ENCODE results near the gene UBASH3A. TPM values are rescaled to one million over a fixed set of nuclear protein-coding genes. Genes with fewer than 3 reads are reported as not detected.

Gene UBASH3A
- total RNA-seq, 2 experiments from 2014 or later = 13.5 to 14.9 TPM

DNA sequence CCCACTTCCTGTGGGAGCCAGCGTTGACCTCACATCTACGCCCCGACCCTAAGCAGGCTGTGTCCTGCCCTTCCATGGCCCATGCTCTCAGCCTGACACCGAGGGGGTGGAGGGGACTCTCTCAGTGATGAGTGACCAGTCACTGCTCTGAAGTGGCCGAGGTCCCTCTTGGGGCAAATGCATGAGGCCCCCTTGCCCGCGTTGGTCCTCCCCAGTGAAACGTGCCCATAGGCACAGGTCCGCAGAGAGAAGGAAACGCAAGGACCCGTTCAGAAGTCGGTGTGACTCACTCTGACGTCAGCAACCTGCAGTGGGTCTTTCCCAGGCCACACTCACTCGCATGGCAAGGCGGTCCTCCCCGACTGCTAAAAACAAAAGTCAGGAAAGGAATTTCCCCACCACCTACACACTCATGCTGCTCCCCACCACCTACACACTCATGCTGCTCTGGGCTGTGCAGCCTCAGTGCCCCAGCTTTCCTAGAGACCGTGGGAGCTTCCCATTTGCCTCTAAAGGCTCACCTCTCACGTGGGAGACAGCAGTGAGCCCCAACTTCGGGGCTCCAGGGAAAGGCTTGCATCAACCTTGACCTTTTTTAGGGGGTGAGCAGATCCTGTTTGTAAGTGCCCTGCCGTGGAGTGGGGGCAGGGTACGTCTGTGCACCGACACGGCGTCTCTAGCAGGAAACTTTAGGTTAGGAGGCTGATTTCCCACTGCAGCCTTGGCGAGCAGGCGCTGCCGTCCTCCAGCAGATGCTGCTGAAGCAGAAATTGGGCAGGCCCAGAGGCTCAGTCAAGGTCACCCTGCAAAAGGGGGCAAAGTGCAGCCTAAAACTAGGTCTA is 11.4 kb downstream of the UBASH3A start:
- DNase-seq = peak; percentile 99
- intact Hi-C loops (cut with micrococcal nuclease) = loop anchor here (1.0 to 5.0 kb wide), 7 partner anchors 8 to 226 kb away; no protein-coding TSS in a partner anchor
- Mint-ChIP-seq H3K4me1 (ENCODE audit: low read depth) (peaks cover 64% of the 10 kb centered on the region), H3K4me3 (peak overlapping the region; percentile 64), H3K27ac (peak overlapping the region; percentile 94), H3K27me3 (ENCODE audit: low read depth) (no peaks in the 10 kb centered on the region), H3K9me3 (peaks cover 3% of the 10 kb centered on the region), H3K36me3 (ENCODE audit: low read depth) (peaks cover 53% of the 10 kb centered on the region)
- CTCF ChIA-PET = interaction anchor here (0.7 to 1.5 kb wide), 3 partner anchors 12 to 33 kb away, joined by 3 to 5 read pairs (median 5); partner anchors contain the start of gene UBASH3A

- Mint-ChIP-seq H3K27ac (peak overlapping the region; percentile 39), H3K27me3 (ENCODE audit: low read depth) (no peaks in the 10 kb centered on the region), H3K4me3 (no peak overlapping the region), H3K4me1 (ENCODE audit: low read depth) (peaks cover 86% of the 10 kb centered on the region), H3K36me3 (ENCODE audit: low read depth) (peaks cover 58% of the 10 kb centered on the region), H3K9me3 (peaks cover 3% of the 10 kb centered on the region)
- CTCF ChIA-PET = interaction anchor here (1.4 kb wide), 1 partner anchor 51 kb away, joined by 3 read pairs; the partner anchor contains the start of gene TFF1
- DNase-seq = peak; percentile 76
- intact Hi-C loops (cut with micrococcal nuclease) = loop anchor here (5.0 kb wide), 2 partner anchors 45 to 110 kb away; no protein-coding TSS in a partner anchor
Observed at GRCh38 chr21:42417533-42417932, 13.8 kb downstream of the UBASH3A start.

GRCh38 chr21:42418886-42419285 is 15.2 kb downstream of the UBASH3A start:
- no peaks in the 10 kb centered on the region for H3K27me3 Mint-ChIP-seq (ENCODE audit: low read depth)
- CTCF ChIA-PET = interaction anchor here (0.8 to 2.1 kb wide), 3 partner anchors 20 to 52 kb away, joined by 3 to 6 read pairs (median 5); partner anchors contain the start of gene TFF1
- no peak overlapping the region for H3K27ac Mint-ChIP-seq
- no peak for DNase-seq
- intact Hi-C loops (cut with micrococcal nuclease) = loop anchor here (5.0 kb wide), 2 partner anchors 43 to 108 kb away; no protein-coding TSS in a partner anchor
- peaks cover 3% of the 10 kb centered on the region for H3K9me3 Mint-ChIP-seq
- peaks cover 89% of the 10 kb centered on the region for H3K4me1 Mint-ChIP-seq (ENCODE audit: low read depth)
- H3K36me3 Mint-ChIP-seq (ENCODE audit: low read depth) = peaks cover 52% of the 10 kb centered on the region
- H3K4me3 Mint-ChIP-seq = no peak overlapping the region

- H3K36me3 Mint-ChIP-seq (ENCODE audit: low read depth) = peaks cover 49% of the 10 kb centered on the region
- H3K9me3 Mint-ChIP-seq = peaks cover 3% of the 10 kb centered on the region
- no peak overlapping the region for H3K4me3 Mint-ChIP-seq
- CTCF ChIA-PET = interaction anchor here (2.1 to 2.7 kb wide), 2 partner anchors 15 to 38 kb away, joined by 6 to 12 read pairs; no protein-coding TSS in a partner anchor
- DNase-seq = no peak
- H3K4me1 Mint-ChIP-seq (ENCODE audit: low read depth) = peaks cover 89% of the 10 kb centered on the region
- intact Hi-C loops (cut with micrococcal nuclease) = loop anchor here (5.0 kb wide), 2 partner anchors 42 to 107 kb away; no protein-coding TSS in a partner anchor
- H3K27ac Mint-ChIP-seq = no peak overlapping the region
- H3K27me3 Mint-ChIP-seq (ENCODE audit: low read depth) = no peaks in the 10 kb centered on the region
Observed at GRCh38 chr21:42419845-42420244, 16.1 kb downstream of the UBASH3A start.

- Mint-ChIP-seq H3K4me1 (ENCODE audit: low read depth) (peaks cover 87% of the 10 kb centered on the region), H3K4me3 (no peak overlapping the region), H3K9me3 (peaks cover 3% of the 10 kb centered on the region), H3K27me3 (ENCODE audit: low read depth) (no peaks in the 10 kb centered on the region), H3K36me3 (ENCODE audit: low read depth) (peaks cover 47% of the 10 kb centered on the region), H3K27ac (peak overlapping the region; percentile 62)
- CTCF ChIA-PET = interaction anchor here (0.7 to 3.5 kb wide), 7 partner anchors 10 to 83 kb away, joined by 3 to 20 read pairs (median 4); no protein-coding TSS in a partner anchor
- DNase-seq = peak; percentile 53
- intact Hi-C loops (cut with micrococcal nuclease) = no loop called here
Observed at GRCh38 chr21:42421018-42421793, 17.5 kb downstream of the UBASH3A start.

DNA sequence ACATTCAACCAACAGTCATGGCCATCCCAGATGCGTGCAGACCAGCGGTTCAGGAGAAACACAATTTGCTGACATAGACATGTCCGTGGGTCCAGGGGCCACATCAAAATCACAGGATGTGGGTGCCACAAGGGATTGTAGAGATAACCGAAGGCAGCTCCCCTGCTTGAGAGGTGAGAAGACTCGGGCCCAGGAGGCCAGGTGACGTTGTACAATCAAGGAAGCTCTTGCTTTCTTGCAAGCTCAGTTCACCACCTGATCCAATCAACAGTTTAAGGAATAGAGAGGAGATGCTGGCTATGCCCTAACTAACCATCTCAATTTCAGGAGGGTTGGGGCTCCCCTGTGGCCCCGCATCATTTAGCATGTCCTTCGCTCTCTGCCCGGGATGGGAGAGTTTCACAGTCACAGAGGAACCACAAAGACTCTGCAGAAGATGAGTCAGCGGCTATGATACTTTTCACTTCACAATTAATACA is 19.5 kb downstream of the UBASH3A start:
- CTCF ChIA-PET = interaction anchor here (0.7 to 3.5 kb wide), 7 partner anchors 12 to 113 kb away, joined by 3 to 20 read pairs (median 4); partner anchors contain the start of gene UBASH3A
- no peaks in the 10 kb centered on the region for H3K9me3 Mint-ChIP-seq
- intact Hi-C loops (cut with micrococcal nuclease) = loop anchor here (1.0 to 2.0 kb wide), 4 partner anchors 8 to 358 kb away; no protein-coding TSS in a partner anchor
- H3K27me3 Mint-ChIP-seq (ENCODE audit: low read depth) = no peaks in the 10 kb centered on the region
- peaks cover 41% of the 10 kb centered on the region for H3K36me3 Mint-ChIP-seq (ENCODE audit: low read depth)
- H3K4me3 Mint-ChIP-seq = peak overlapping the region; percentile 29
- peaks cover 81% of the 10 kb centered on the region for H3K4me1 Mint-ChIP-seq (ENCODE audit: low read depth)
- DNase-seq = peak; percentile 77
- peak overlapping the region; percentile 54 for H3K27ac Mint-ChIP-seq

- intact Hi-C loops (cut with micrococcal nuclease) = loop anchor here (1.0 to 2.0 kb wide), 6 partner anchors 8 to 359 kb away; no protein-coding TSS in a partner anchor
Observed at GRCh38 chr21:42423685-42424084, 20.0 kb downstream of the UBASH3A start.

GRCh38 chr21:42424914-42425541 is 21.3 kb downstream of the UBASH3A start:
- Mint-ChIP-seq H3K27ac (peak overlapping the region; percentile 61), H3K4me1 (ENCODE audit: low read depth) (peaks cover 67% of the 10 kb centered on the region), H3K27me3 (ENCODE audit: low read depth) (no peaks in the 10 kb centered on the region), H3K4me3 (peak overlapping the region; percentile 44), H3K9me3 (no peaks in the 10 kb centered on the region), H3K36me3 (ENCODE audit: low read depth) (peaks cover 24% of the 10 kb centered on the region)
- CTCF ChIA-PET = interaction anchor here (1.2 to 2.6 kb wide), 6 partner anchors 9 to 280 kb away, joined by 3 to 9 read pairs (median 6); no protein-coding TSS in a partner anchor
- intact Hi-C loops (cut with micrococcal nuclease) = loop anchor here (1.0 to 2.0 kb wide), 3 partner anchors 32 to 196 kb away; no protein-coding TSS in a partner anchor
- DNase-seq = peak; percentile 75

More at GRCh38 chr21:42423685-42424084, 20.0 kb downstream of the UBASH3A start:
- DNase-seq = no peak
- Mint-ChIP-seq H3K27ac (no peak overlapping the region), H3K36me3 (ENCODE audit: low read depth) (peaks cover 36% of the 10 kb centered on the region), H3K4me3 (no peak overlapping the region), H3K9me3 (no peaks in the 10 kb centered on the region), H3K4me1 (ENCODE audit: low read depth) (peaks cover 76% of the 10 kb centered on the region), H3K27me3 (ENCODE audit: low read depth) (no peaks in the 10 kb centered on the region)
- CTCF ChIA-PET = interaction anchor here (0.7 to 3.5 kb wide), 7 partner anchors 12 to 113 kb away, joined by 3 to 20 read pairs (median 4); partner anchors contain the start of gene UBASH3A

GRCh38 chr21:42425591-42425990 is 21.9 kb downstream of the UBASH3A start:
- peak; percentile 39 for DNase-seq
- Mint-ChIP-seq H3K4me3 (peak overlapping the region; percentile 44), H3K9me3 (no peaks in the 10 kb centered on the region), H3K4me1 (ENCODE audit: low read depth) (peaks cover 64% of the 10 kb centered on the region), H3K36me3 (ENCODE audit: low read depth) (peaks cover 24% of the 10 kb centered on the region), H3K27ac (peak overlapping the region; percentile 61), H3K27me3 (ENCODE audit: low read depth) (no peaks in the 10 kb centered on the region)
- CTCF ChIA-PET = interaction anchor here (1.2 to 2.6 kb wide), 8 partner anchors 9 to 280 kb away, joined by 3 to 9 read pairs (median 6); no protein-coding TSS in a partner anchor
- intact Hi-C loops (cut with micrococcal nuclease) = loop anchor here (1.0 to 2.0 kb wide), 3 partner anchors 32 to 197 kb away; no protein-coding TSS in a partner anchor

DNA sequence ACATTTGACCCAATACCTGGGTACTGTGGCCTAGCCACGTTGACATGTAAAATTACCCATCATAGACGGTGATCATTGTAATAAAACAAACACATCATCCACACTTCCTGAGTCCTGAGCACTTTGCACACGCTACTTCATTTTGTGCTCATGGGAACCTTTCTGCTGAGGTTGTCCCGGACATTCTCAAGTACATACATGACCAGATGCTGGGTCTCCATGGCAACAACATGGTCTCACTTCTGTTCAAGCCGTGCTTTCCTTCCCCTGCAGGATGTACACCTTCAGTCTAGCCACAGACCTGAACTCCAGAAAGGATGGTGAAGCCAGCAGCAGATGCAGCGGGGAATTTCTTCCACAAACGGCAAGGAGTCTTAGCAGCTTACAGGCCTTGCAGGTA is 22.7 kb downstream of the UBASH3A start:
- H3K4me1 Mint-ChIP-seq (ENCODE audit: low read depth) = peaks cover 56% of the 10 kb centered on the region
- H3K36me3 Mint-ChIP-seq (ENCODE audit: low read depth) = peaks cover 18% of the 10 kb centered on the region
- no peaks in the 10 kb centered on the region for H3K9me3 Mint-ChIP-seq
- H3K27ac Mint-ChIP-seq = no peak overlapping the region
- CTCF ChIA-PET = interaction anchor here (0.9 to 2.6 kb wide), 9 partner anchors 10 to 117 kb away, joined by 3 to 9 read pairs (median 5); no protein-coding TSS in a partner anchor
- intact Hi-C loops (cut with micrococcal nuclease) = no loop called here
- DNase-seq = no peak
- H3K4me3 Mint-ChIP-seq = no peak overlapping the region
- H3K27me3 Mint-ChIP-seq (ENCODE audit: low read depth) = no peaks in the 10 kb centered on the region
